Measurements from ENCODE around the gene OPCML. TPM values are rescaled to one million over a fixed set of nuclear protein-coding genes. Genes with fewer than 3 reads are reported as not detected.

OPCML gene
- total and polyA plus RNA-seq, 4 donors, result under 0.01 to 0.01 TPM; not detected in 2

DNA sequence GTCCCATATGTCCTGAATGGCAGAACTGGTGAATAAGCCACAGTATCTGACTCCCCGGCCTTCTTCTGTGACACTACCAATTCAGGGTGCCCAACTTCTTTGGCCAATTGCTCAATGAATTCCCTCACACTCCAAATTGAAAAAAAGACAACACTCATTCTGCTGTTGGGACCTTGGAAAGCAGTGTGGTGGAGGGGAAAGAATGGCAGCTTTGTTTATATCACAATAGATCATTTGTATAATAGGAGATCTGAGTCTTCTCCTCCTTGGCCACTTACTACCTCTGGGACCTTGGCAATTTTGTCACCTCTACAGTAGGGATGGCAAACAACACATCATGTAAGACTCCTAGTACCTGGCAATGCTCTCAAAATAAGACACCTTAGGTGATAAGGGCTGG, 64.6 kb downstream of the OPCML start (continued):
- TF ChIP-seq YY1 (IDR thresholded peaks at IDR 0.05) (no peak), HNF4G (IDR thresholded peaks at IDR 0.05) (no peak), GABPA (IDR thresholded peaks at IDR 0.05 in 1 of 2, conservative IDR thresholded peaks at IDR 0.05 in 1 of 2) (no peak), EGR1 (IDR thresholded peaks at IDR 0.05; ENCODE audit: low read depth in 2 of 2) (no peak), TAF1 (conservative IDR thresholded peaks at IDR 0.05) (no peak)
- TF ChIP-seq, protein P1, sequence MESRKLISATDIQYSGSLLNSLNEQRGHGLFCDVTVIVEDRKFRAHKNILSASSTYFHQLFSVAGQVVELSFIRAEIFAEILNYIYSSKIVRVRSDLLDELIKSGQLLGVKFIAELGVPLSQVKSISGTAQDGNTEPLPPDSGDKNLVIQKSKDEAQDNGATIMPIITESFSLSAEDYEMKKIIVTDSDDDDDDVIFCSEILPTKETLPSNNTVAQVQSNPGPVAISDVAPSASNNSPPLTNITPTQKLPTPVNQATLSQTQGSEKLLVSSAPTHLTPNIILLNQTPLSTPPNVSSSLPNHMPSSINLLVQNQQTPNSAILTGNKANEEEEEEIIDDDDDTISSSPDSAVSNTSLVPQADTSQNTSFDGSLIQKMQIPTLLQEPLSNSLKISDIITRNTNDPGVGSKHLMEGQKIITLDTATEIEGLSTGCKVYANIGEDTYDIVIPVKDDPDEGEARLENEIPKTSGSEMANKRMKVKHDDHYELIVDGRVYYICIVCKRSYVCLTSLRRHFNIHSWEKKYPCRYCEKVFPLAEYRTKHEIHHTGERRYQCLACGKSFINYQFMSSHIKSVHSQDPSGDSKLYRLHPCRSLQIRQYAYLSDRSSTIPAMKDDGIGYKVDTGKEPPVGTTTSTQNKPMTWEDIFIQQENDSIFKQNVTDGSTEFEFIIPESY (IDR thresholded peaks at IDR 0.05), result no peak

DNA sequence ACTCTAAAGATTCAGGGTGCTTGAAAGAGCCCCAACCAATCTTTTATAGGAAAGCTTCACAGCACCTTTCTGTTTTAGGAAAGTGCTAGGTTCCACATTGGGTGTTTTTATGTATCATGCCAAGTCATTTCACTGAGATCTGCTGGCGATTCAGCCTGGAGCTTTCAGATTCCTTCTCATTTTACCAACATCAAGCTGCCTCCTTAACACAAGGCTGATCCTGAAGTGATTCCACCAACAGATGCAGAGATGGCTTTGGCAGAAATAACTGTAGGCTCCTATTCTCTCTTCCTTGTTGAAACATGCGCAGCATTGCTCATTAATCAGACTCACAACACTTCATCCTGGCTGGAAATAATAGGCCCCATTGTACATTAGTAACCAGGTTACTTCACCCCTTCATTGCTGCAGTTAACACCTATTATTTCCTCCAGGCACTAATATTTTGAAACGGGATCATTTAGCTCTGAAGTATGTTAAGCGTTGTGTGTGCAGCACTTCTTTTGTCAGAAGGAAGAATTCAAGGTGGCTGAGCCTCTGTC, 89.0 kb downstream of the OPCML start:
- Histone ChIP-seq H3K27ac (ENCODE audit: low read depth in 1 of 2, low read length in 2 of 2) (no peak overlapping the region), H3K4me3 (ENCODE audit: low read depth in 1 of 3, low read length in 3 of 3) (no peak overlapping the region), H3K9ac (ENCODE audit: low read depth in 1 of 2, low read length in 2 of 2) (no peak overlapping the region), H3K36me3 (ENCODE audit: control insufficient read depth in 4 of 4, insufficient read depth in 3 of 4, low read depth in 1 of 4, low read length in 3 of 4) (no peaks in the 10 kb centered on the region), H3K4me1 (ENCODE audit: control insufficient read depth in 4 of 4, insufficient read depth in 4 of 4, low read length in 3 of 4) (peaks cover 0 to 5% (median 1%) of the 10 kb centered on the region in 4 donors), H3K9me3 (ENCODE audit: control insufficient read depth in 4 of 4, low read length in 3 of 4) (peaks cover 0 to 3% (median 0%) of the 10 kb centered on the region in 4 donors), H3K27me3 (ENCODE audit: control insufficient read depth in 4 of 4, insufficient read depth in 4 of 4, low read length in 3 of 4) (no peaks in the 10 kb centered on the region)
- DNase-seq (ENCODE audit: low spot score), result no peak
- TF ChIP-seq, protein P1 (IDR thresholded peaks at IDR 0.05), result no peak
- no peak for TF ChIP-seq RXRA (IDR thresholded peaks at IDR 0.05)
- no peak for TF ChIP-seq RAD21 (IDR thresholded peaks at IDR 0.05)
- no peak for TF ChIP-seq SP1 (IDR thresholded peaks at IDR 0.05)
- TF ChIP-seq EGR1 (IDR thresholded peaks at IDR 0.05; ENCODE audit: low read depth in 2 of 2), result no peak
- TF ChIP-seq, protein P2, sequence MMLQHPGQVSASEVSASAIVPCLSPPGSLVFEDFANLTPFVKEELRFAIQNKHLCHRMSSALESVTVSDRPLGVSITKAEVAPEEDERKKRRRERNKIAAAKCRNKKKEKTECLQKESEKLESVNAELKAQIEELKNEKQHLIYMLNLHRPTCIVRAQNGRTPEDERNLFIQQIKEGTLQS (IDR thresholded peaks at IDR 0.05), result no peak
- no peak for TF ChIP-seq GABPA (IDR thresholded peaks at IDR 0.05 in 1 of 2, conservative IDR thresholded peaks at IDR 0.05 in 1 of 2)
- TF ChIP-seq, protein P3, sequence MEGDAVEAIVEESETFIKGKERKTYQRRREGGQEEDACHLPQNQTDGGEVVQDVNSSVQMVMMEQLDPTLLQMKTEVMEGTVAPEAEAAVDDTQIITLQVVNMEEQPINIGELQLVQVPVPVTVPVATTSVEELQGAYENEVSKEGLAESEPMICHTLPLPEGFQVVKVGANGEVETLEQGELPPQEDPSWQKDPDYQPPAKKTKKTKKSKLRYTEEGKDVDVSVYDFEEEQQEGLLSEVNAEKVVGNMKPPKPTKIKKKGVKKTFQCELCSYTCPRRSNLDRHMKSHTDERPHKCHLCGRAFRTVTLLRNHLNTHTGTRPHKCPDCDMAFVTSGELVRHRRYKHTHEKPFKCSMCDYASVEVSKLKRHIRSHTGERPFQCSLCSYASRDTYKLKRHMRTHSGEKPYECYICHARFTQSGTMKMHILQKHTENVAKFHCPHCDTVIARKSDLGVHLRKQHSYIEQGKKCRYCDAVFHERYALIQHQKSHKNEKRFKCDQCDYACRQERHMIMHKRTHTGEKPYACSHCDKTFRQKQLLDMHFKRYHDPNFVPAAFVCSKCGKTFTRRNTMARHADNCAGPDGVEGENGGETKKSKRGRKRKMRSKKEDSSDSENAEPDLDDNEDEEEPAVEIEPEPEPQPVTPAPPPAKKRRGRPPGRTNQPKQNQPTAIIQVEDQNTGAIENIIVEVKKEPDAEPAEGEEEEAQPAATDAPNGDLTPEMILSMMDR (IDR thresholded peaks at IDR 0.05; ENCODE audit: low read depth, low read length, missing input control), result no peak
- no peak for TF ChIP-seq TAF1 (conservative IDR thresholded peaks at IDR 0.05)
- no peak for TF ChIP-seq HNF4A (conservative IDR thresholded peaks at IDR 0.05)
- TF ChIP-seq JUND (IDR thresholded peaks at IDR 0.05), result no peak
- TF ChIP-seq, protein P4, sequence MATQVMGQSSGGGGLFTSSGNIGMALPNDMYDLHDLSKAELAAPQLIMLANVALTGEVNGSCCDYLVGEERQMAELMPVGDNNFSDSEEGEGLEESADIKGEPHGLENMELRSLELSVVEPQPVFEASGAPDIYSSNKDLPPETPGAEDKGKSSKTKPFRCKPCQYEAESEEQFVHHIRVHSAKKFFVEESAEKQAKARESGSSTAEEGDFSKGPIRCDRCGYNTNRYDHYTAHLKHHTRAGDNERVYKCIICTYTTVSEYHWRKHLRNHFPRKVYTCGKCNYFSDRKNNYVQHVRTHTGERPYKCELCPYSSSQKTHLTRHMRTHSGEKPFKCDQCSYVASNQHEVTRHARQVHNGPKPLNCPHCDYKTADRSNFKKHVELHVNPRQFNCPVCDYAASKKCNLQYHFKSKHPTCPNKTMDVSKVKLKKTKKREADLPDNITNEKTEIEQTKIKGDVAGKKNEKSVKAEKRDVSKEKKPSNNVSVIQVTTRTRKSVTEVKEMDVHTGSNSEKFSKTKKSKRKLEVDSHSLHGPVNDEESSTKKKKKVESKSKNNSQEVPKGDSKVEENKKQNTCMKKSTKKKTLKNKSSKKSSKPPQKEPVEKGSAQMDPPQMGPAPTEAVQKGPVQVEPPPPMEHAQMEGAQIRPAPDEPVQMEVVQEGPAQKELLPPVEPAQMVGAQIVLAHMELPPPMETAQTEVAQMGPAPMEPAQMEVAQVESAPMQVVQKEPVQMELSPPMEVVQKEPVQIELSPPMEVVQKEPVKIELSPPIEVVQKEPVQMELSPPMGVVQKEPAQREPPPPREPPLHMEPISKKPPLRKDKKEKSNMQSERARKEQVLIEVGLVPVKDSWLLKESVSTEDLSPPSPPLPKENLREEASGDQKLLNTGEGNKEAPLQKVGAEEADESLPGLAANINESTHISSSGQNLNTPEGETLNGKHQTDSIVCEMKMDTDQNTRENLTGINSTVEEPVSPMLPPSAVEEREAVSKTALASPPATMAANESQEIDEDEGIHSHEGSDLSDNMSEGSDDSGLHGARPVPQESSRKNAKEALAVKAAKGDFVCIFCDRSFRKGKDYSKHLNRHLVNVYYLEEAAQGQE (IDR thresholded peaks at IDR 0.05), result no peak
- TF ChIP-seq HNF4G (IDR thresholded peaks at IDR 0.05), result no peak
- TF ChIP-seq NR2F2 (IDR thresholded peaks at IDR 0.05), result no peak
- no peak for TF ChIP-seq YY1 (IDR thresholded peaks at IDR 0.05)
- TF ChIP-seq, protein P5, sequence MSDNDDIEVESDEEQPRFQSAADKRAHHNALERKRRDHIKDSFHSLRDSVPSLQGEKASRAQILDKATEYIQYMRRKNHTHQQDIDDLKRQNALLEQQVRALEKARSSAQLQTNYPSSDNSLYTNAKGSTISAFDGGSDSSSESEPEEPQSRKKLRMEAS (IDR thresholded peaks at IDR 0.05), result no peak
- TF ChIP-seq FOXA2 (IDR thresholded peaks at IDR 0.05), result no peak
- TF ChIP-seq FOXA1 (IDR thresholded peaks at IDR 0.05), result no peak
- 77% methylated on average over 4 of the region's 4 CpGs for WGBS
